Neural cell (in vitro differentiated cells): ENCODE results near the gene DCT. TPM values are rescaled to one million over a fixed set of nuclear protein-coding genes. Genes with fewer than 3 reads are reported as not detected.

Source experiments
- H2AFZ ChIP-seq: fragments of 200-600, 300-800 bp; sonication (generic), shearing (Covaris generic); 2 replicates; pipeline ENCODE4 v1.6.0; 2014; ENCODE audit warnings: low read depth, mild to moderate bottlenecking, antibody characterized with exemption, low read length, moderate library complexity
- H3F3A ChIP-seq: fragments of 200-600 bp; shearing (Covaris generic); 2 replicates; pipeline ENCODE4 v1.6.1; 2016; ENCODE audit warnings: mild to moderate bottlenecking, moderate library complexity, mixed read lengths, antibody characterized with exemption, low read length; ENCODE audit not compliant: insufficient read depth, poor library complexity, severe bottlenecking
- H3K27ac ChIP-seq: fragments of 200-600, 300-800 bp; sonication (generic), shearing (Covaris generic); 2 replicates; pipeline ENCODE4 v1.5.1; 2014; ENCODE audit warnings: mild to moderate bottlenecking, low read length, moderate library complexity
- H3K27me3 ChIP-seq: fragments of 300-800, 200-600 bp; sonication (generic), shearing (Covaris generic); 2 replicates; pipeline ENCODE4 v1.6.0; 2014; ENCODE audit warnings: mild to moderate bottlenecking, low read depth, low read length, moderate library complexity; ENCODE audit not compliant: insufficient read depth
- H3K36me3 ChIP-seq: fragments of 300-800, 200-600 bp; sonication (generic), shearing (Covaris generic); 2 replicates; pipeline ENCODE4 v1.5.1; 2014; ENCODE audit warnings: mild to moderate bottlenecking, antibody characterized with exemption, low read length, moderate library complexity; ENCODE audit not compliant: insufficient read depth
- H3K4me2 ChIP-seq: fragments of 300-800, 200-600 bp; sonication (generic), shearing (Covaris generic); 2 replicates; pipeline ENCODE4 v1.6.0; 2014; ENCODE audit warnings: mild to moderate bottlenecking, low read length
- H3K4me3 ChIP-seq: fragments of 300-800, 200-600 bp; sonication (generic), shearing (Covaris generic); 2 replicates; pipeline ENCODE4 v1.5.1; 2014; ENCODE audit warnings: mild to moderate bottlenecking, low read length, moderate library complexity
- H3K79me2 ChIP-seq: fragments of 200-600 bp; shearing (Covaris generic); replicated peaks from 2 replicates; pipeline ENCODE4 v1.6.0; 2014; ENCODE audit warnings: mild to moderate bottlenecking, low read length, moderate library complexity; ENCODE audit not compliant: insufficient read depth
- H3K9ac ChIP-seq: fragments of 300-800, 200-600 bp; sonication (generic), shearing (Covaris generic); 2 replicates; pipeline ENCODE4 v1.6.1; 2016; ENCODE audit warnings: mild to moderate bottlenecking, low read length, mixed read lengths
- H3K9me2 ChIP-seq: fragments of 200-600 bp; shearing (Covaris generic); 2 replicates; pipeline ENCODE4 v1.6.1; 2016; ENCODE audit warnings: mild to moderate bottlenecking, low read length, mixed read lengths; ENCODE audit not compliant: insufficient read depth
- H3K9me3 ChIP-seq: fragments of 200-600, 300-800 bp; sonication (generic), shearing (Covaris generic); 2 replicates; pipeline ENCODE4 v1.6.1; 2016; ENCODE audit warnings: mild to moderate bottlenecking, mixed run types, low read length, moderate library complexity, mixed read lengths
- H4K20me1 ChIP-seq: fragments of 200-600 bp; shearing (Covaris generic); 2 replicates; pipeline ENCODE4 v1.6.1; 2016; ENCODE audit warnings: mild to moderate bottlenecking, mixed run types; ENCODE audit not compliant: insufficient read depth
- EP300 ChIP-seq: fragments of 450-650 bp; conservative IDR thresholded peaks from 2 replicates; pipeline ENCODE4 v1.6.1; 2014; ENCODE audit warnings: antibody characterized with exemption, mild to moderate bottlenecking, moderate library complexity; ENCODE audit not compliant: poor library complexity, severe bottlenecking
- EZH2 ChIP-seq: fragments of 200-600, 300-800 bp; shearing (Covaris generic), sonication (generic); IDR thresholded peaks from 2 replicates; pipeline ENCODE4 v1.6.1; 2014; ENCODE audit warnings: antibody characterized with exemption, low read length, borderline replicate concordance, mild to moderate bottlenecking; ENCODE audit not compliant: insufficient read depth, poor library complexity, severe bottlenecking
- MXI1 ChIP-seq: fragments of 450-650 bp; conservative IDR thresholded peaks from 2 replicates; pipeline ENCODE4 v1.6.1; 2014; ENCODE audit warnings: antibody characterized with exemption, mild to moderate bottlenecking; ENCODE audit not compliant: poor library complexity, severe bottlenecking
- POLR2AphosphoS5 ChIP-seq: IDR thresholded peaks from 2 replicates; pipeline ENCODE4 v1.6.1; 2012
- RAD21 ChIP-seq: fragments of 450-650 bp; conservative IDR thresholded peaks from 2 replicates; pipeline ENCODE4 v1.6.1; 2014; ENCODE audit warnings: antibody characterized with exemption, mild to moderate bottlenecking, moderate library complexity
- SMC3 ChIP-seq: fragments of 450-650 bp; conservative IDR thresholded peaks from 2 replicates; pipeline ENCODE4 v1.6.1; 2014; ENCODE audit warnings: antibody characterized with exemption, mild to moderate bottlenecking, moderate library complexity; ENCODE audit not compliant: poor library complexity
- TAF1 ChIP-seq: IDR thresholded peaks from 2 replicates; pipeline ENCODE4 v1.6.1; 2012; ENCODE audit warnings: low read depth
- polyA plus RNA-seq: library from polyadenylated mRNA; depleted of rRNA; stranded (reverse); fragments of >200 nt; gene quantifications from 2 replicates; pipeline ENCODE4 v1.2.3, GENCODE V29; 2014
- TF ChIP-seq, protein P1 (sequence below): fragments of 450-650 bp; IDR thresholded peaks from 2 replicates; pipeline ENCODE4 v1.5.1; 2014; ENCODE audit warnings: antibody characterized with exemption, mild to moderate bottlenecking, moderate library complexity; ENCODE audit not compliant: poor library complexity, severe bottlenecking
- TF ChIP-seq, protein P2 (sequence below): IDR thresholded peaks from 2 replicates; pipeline ENCODE4 v1.6.1; 2012; ENCODE audit warnings: borderline replicate concordance

DCT gene
- polyA plus RNA-seq, 1 donor from 2014 or later: not detected

DNA sequence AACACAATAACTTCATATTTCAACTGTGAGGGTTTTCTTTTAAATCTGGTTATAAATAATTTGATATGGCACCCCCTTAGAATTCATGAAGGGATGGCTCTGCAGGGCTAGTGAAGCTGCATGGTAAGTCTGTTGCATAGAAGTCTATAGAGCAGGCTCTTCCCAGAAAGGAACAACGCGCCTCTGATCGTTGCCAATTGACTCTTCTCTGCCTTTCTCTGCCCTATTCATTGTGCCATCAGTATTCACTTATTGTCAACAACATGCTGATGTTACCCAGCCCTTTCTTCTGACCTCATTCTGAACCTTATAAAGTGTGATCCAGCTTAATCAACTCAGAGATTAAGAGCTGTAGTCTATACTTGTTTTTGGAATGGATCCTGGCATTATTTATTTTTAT is 16.3 kb upstream of the DCT start:
- Histone ChIP-seq H3K27me3 (no peaks in the 10 kb centered on the region), H4K20me1 (no peaks in the 10 kb centered on the region), H3K27ac (no peak overlapping the region), H3K9me2 (no peaks in the 10 kb centered on the region), H3K79me2 (no peaks in the 10 kb centered on the region), H3K4me2 (no peak overlapping the region), H3K36me3 (no peaks in the 10 kb centered on the region), H3F3A (no peaks in the 10 kb centered on the region), H3K9ac (no peak overlapping the region), H3K4me3 (no peak overlapping the region), H3K9me3 (peaks cover 7% of the 10 kb centered on the region), H2AFZ (no peak overlapping the region)
- TF ChIP-seq, protein P1, sequence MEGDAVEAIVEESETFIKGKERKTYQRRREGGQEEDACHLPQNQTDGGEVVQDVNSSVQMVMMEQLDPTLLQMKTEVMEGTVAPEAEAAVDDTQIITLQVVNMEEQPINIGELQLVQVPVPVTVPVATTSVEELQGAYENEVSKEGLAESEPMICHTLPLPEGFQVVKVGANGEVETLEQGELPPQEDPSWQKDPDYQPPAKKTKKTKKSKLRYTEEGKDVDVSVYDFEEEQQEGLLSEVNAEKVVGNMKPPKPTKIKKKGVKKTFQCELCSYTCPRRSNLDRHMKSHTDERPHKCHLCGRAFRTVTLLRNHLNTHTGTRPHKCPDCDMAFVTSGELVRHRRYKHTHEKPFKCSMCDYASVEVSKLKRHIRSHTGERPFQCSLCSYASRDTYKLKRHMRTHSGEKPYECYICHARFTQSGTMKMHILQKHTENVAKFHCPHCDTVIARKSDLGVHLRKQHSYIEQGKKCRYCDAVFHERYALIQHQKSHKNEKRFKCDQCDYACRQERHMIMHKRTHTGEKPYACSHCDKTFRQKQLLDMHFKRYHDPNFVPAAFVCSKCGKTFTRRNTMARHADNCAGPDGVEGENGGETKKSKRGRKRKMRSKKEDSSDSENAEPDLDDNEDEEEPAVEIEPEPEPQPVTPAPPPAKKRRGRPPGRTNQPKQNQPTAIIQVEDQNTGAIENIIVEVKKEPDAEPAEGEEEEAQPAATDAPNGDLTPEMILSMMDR: no peak
- no peak for TF ChIP-seq POLR2AphosphoS5
- no peak for TF ChIP-seq MXI1
- TF ChIP-seq SMC3: no peak

DNA sequence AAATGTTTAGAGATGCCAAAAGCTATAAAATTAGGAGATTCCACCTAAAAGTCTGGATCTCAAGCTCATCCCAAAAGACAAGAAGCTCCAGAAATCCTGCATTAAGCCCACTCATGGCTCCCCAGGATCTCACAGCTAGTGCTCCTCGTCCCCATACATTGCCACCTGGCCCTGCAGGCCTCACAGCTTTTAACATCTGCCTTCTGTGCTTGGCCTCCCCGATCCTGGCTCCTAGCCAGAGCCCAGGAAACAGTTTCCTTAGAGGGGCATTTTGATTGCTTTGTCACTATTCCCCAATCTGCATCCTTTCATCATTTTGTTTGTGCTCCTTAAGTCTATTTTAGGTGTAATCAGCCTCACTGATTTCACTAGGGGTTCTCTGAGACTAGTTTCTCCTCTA is 14.5 kb upstream of the DCT start:
- no peak overlapping the region for H2AFZ ChIP-seq

DNA sequence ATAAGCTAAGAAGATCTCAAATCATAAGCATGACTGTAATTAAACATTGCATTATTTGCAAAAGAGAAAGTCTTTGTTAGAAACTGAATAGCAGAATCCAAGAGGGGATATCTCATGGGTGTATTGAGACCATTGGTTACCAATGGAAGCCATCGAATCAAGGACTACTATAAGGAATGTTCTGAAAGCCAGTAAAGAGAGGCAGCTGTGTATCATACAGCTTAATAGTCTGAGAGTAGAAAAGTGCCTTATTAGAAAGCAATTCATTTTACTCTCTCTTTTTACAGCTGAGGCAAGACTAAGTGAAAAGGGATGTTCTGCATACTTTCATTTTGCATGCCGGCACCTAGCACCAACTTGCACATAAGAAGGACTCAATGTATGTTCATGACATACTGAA is 7.6 kb upstream of the DCT start:
- Histone ChIP-seq H2AFZ (no peak overlapping the region), H4K20me1 (no peaks in the 10 kb centered on the region), H3K79me2 (no peaks in the 10 kb centered on the region), H3F3A (no peaks in the 10 kb centered on the region), H3K27ac (no peak overlapping the region), H3K9ac (no peak overlapping the region), H3K27me3 (no peaks in the 10 kb centered on the region), H3K36me3 (no peaks in the 10 kb centered on the region), H3K4me2 (no peak overlapping the region), H3K9me3 (no peaks in the 10 kb centered on the region), H3K9me2 (no peaks in the 10 kb centered on the region), H3K4me3 (no peak overlapping the region)
- TF ChIP-seq EP300 (no peak), POLR2AphosphoS5 (no peak), RAD21 (no peak), SMC3 (no peak), TAF1 (no peak), EZH2 (no peak), MXI1 (no peak)
- TF ChIP-seq, protein P2, sequence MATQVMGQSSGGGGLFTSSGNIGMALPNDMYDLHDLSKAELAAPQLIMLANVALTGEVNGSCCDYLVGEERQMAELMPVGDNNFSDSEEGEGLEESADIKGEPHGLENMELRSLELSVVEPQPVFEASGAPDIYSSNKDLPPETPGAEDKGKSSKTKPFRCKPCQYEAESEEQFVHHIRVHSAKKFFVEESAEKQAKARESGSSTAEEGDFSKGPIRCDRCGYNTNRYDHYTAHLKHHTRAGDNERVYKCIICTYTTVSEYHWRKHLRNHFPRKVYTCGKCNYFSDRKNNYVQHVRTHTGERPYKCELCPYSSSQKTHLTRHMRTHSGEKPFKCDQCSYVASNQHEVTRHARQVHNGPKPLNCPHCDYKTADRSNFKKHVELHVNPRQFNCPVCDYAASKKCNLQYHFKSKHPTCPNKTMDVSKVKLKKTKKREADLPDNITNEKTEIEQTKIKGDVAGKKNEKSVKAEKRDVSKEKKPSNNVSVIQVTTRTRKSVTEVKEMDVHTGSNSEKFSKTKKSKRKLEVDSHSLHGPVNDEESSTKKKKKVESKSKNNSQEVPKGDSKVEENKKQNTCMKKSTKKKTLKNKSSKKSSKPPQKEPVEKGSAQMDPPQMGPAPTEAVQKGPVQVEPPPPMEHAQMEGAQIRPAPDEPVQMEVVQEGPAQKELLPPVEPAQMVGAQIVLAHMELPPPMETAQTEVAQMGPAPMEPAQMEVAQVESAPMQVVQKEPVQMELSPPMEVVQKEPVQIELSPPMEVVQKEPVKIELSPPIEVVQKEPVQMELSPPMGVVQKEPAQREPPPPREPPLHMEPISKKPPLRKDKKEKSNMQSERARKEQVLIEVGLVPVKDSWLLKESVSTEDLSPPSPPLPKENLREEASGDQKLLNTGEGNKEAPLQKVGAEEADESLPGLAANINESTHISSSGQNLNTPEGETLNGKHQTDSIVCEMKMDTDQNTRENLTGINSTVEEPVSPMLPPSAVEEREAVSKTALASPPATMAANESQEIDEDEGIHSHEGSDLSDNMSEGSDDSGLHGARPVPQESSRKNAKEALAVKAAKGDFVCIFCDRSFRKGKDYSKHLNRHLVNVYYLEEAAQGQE: no peak
- TF ChIP-seq, protein P1: no peak

More for the DNA sequence above, 14.5 kb upstream of the DCT start:
- H3K4me3 ChIP-seq: no peak overlapping the region
- no peaks in the 10 kb centered on the region for H3K9me2 ChIP-seq
- H3K27me3 ChIP-seq: no peaks in the 10 kb centered on the region
- H3F3A ChIP-seq: no peaks in the 10 kb centered on the region
- H3K9ac ChIP-seq: no peak overlapping the region
- H3K36me3 ChIP-seq: no peaks in the 10 kb centered on the region
- H3K4me2 ChIP-seq: no peak overlapping the region
- H4K20me1 ChIP-seq: no peaks in the 10 kb centered on the region
- TF ChIP-seq POLR2AphosphoS5 (no peak), TAF1 (no peak), MXI1 (no peak), RAD21 (no peak), SMC3 (no peak), EZH2 (no peak)
- TF ChIP-seq, protein P1: no peak
- no peak overlapping the region for H3K27ac ChIP-seq
- H3K79me2 ChIP-seq: no peaks in the 10 kb centered on the region
- peaks cover 7% of the 10 kb centered on the region for H3K9me3 ChIP-seq
